ENCODE data around the gene FCN3. TPM values are rescaled to one million over a fixed set of nuclear protein-coding genes. Genes with fewer than 3 reads are reported as not detected.

Gene FCN3
- total RNA-seq, 1 donor from 2014 or later: 1,125 TPM

GRCh38 chr1:27365372-27366112 is 9.1 kb downstream of the FCN3 start:
- ATAC-seq (peak; percentile 85 to 86), DNase-seq (peak; percentile 91)
- no peaks in the 10 kb centered on the region for H3K9me3 ChIP-seq
- peak overlapping the region; percentile 79 for H3K4me3 ChIP-seq
- H3K27ac ChIP-seq: peak overlapping the region; percentile 97
- no peak for TF ChIP-seq CTCF (IDR thresholded peaks at IDR 0.05)
- intact Hi-C loops (cut with DNase I): no loop called here
- H3K4me1 ChIP-seq: peaks cover 50% of the 10 kb centered on the region
- H3K27me3 ChIP-seq (ENCODE audit: low read depth): no peaks in the 10 kb centered on the region
- H3K36me3 ChIP-seq: peaks cover 46% of the 10 kb centered on the region

- H3K9me3 ChIP-seq: no peaks in the 10 kb centered on the region
- peaks cover 52% of the 10 kb centered on the region for H3K36me3 ChIP-seq
- intact Hi-C loops (cut with DNase I): no loop called here
- DNase-seq (no peak), ATAC-seq (no peak)
- peaks cover 46% of the 10 kb centered on the region for H3K4me1 ChIP-seq
- peak overlapping the region; percentile 79 for H3K4me3 ChIP-seq
- TF ChIP-seq CTCF (IDR thresholded peaks at IDR 0.05): no peak
- peak overlapping the region; percentile 97 for H3K27ac ChIP-seq
- H3K27me3 ChIP-seq (ENCODE audit: low read depth): no peaks in the 10 kb centered on the region
These were observed 9.8 kb downstream of the FCN3 start for GRCh38 chr1:27364696-27365371.

- Histone ChIP-seq H3K27ac (peak overlapping the region; percentile 97), H3K4me3 (peak overlapping the region; percentile 79), H3K27me3 (ENCODE audit: low read depth) (no peaks in the 10 kb centered on the region), H3K9me3 (no peaks in the 10 kb centered on the region), H3K36me3 (peaks cover 60% of the 10 kb centered on the region), H3K4me1 (peaks cover 38% of the 10 kb centered on the region)
- DNase-seq: no peak
- no peak for TF ChIP-seq CTCF (IDR thresholded peaks at IDR 0.05)
- ATAC-seq: no peak
- intact Hi-C loops (cut with DNase I): no loop called here
These were observed 10.6 kb downstream of the FCN3 start for GRCh38 chr1:27363766-27364695.

GRCh38 chr1:27361553-27361952 is 13.1 kb downstream of the FCN3 start:
- Histone ChIP-seq H3K36me3 (peaks cover 85% of the 10 kb centered on the region), H3K9me3 (no peaks in the 10 kb centered on the region), H3K4me1 (peaks cover 29% of the 10 kb centered on the region), H3K27ac (no peak overlapping the region), H3K27me3 (ENCODE audit: low read depth) (no peaks in the 10 kb centered on the region), H3K4me3 (no peak overlapping the region)
- intact Hi-C loops (cut with DNase I): no loop called here
- ATAC-seq (no peak), DNase-seq (peak; percentile 43)
- TF ChIP-seq CTCF (IDR thresholded peaks at IDR 0.05): no peak

GRCh38 chr1:27361044-27361402 is 13.6 kb downstream of the FCN3 start:
- intact Hi-C loops (cut with DNase I): no loop called here
- Histone ChIP-seq H3K4me1 (peaks cover 29% of the 10 kb centered on the region), H3K36me3 (peaks cover 90% of the 10 kb centered on the region), H3K27me3 (ENCODE audit: low read depth) (no peaks in the 10 kb centered on the region), H3K4me3 (no peak overlapping the region), H3K9me3 (no peaks in the 10 kb centered on the region), H3K27ac (no peak overlapping the region)
- DNase-seq: peak; percentile 44
- TF ChIP-seq CTCF (IDR thresholded peaks at IDR 0.05): no peak
- no peak for ATAC-seq
